Karpas-422 (cell line): ENCODE measurements around the gene SDHB. TPM values are rescaled to one million over a fixed set of nuclear protein-coding genes. Genes with fewer than 3 reads are reported as not detected.

Source experiments
- DNase-seq: peaks from one replicate; pipeline ENCODE4 v3.0.0-alpha.2; 2015
- H2AFZ ChIP-seq: fragments of 200-600 bp; sonication (generic); 2 replicates; pipeline ENCODE4 v1.6.1; 2014; ENCODE audit warnings: antibody characterized with exemption, low read length, mixed read lengths
- H3K27ac ChIP-seq: fragments of 200-600 bp; sonication (generic); 2 replicates; pipeline ENCODE4 v1.5.1; 2014; ENCODE audit warnings: mild to moderate bottlenecking, low read length, moderate library complexity
- H3K27me3 ChIP-seq: fragments of 200-600 bp; sonication (generic); 2 replicates; pipeline ENCODE4 v1.6.1; 2014; ENCODE audit warnings: low read length, mixed read lengths
- H3K36me3 ChIP-seq: fragments of 200-600 bp; sonication (generic); 2 replicates; pipeline ENCODE4 v1.6.1; 2014; ENCODE audit warnings: low read length, mixed read lengths; ENCODE audit not compliant: insufficient read depth
- H3K4me1 ChIP-seq: fragments of 200-600 bp; sonication (generic); 2 replicates; pipeline ENCODE4 v1.6.1; 2014; ENCODE audit warnings: mild to moderate bottlenecking, low read length, mixed read lengths
- H3K4me2 ChIP-seq: fragments of 200-600 bp; sonication (generic); 2 replicates; pipeline ENCODE4 v1.6.1; 2014; ENCODE audit warnings: low read length, low read depth, mild to moderate bottlenecking; ENCODE audit not compliant: poor library complexity, severe bottlenecking
- H3K4me3 ChIP-seq: fragments of 200-600 bp; sonication (generic); 2 replicates; pipeline ENCODE4 v1.5.1; 2014; ENCODE audit warnings: mild to moderate bottlenecking, antibody characterized with exemption, low read length, mixed read lengths
- H3K79me2 ChIP-seq: fragments of 200-600 bp; sonication (generic); 2 replicates; pipeline ENCODE4 v1.6.1; 2014; ENCODE audit warnings: mild to moderate bottlenecking, low read length, mixed read lengths
- H3K9ac ChIP-seq: fragments of 200-600 bp; sonication (generic); 2 replicates; pipeline ENCODE4 v1.6.0; 2014; ENCODE audit warnings: low read length
- H3K9me2 ChIP-seq: fragments of 200-600 bp; sonication (generic), shearing (Covaris generic); replicated peaks from 2 replicates; pipeline ENCODE4 v1.6.0; 2014; ENCODE audit warnings: mild to moderate bottlenecking, low read length, moderate library complexity; ENCODE audit not compliant: insufficient read depth
- H3K9me3 ChIP-seq: fragments of 300-700, 200-600 bp; sonication (generic); 2 replicates; pipeline ENCODE4 v1.6.1; 2014; ENCODE audit warnings: low read length, mixed read lengths
- H4K20me1 ChIP-seq: fragments of 200-600 bp; sonication (generic); 2 replicates; pipeline ENCODE4 v1.6.1; 2014; ENCODE audit warnings: mild to moderate bottlenecking, antibody characterized with exemption, low read length, low read depth; ENCODE audit not compliant: insufficient read depth
- total RNA-seq: library from RNA; depleted of rRNA; stranded (reverse); fragments of >200 nt; shearing (Covaris generic); gene quantifications from 2 replicates; pipeline ENCODE4 v1.2.3, GENCODE V29; 2014; ENCODE audit warnings: low replicate concordance; rRNA removed

SDHB gene
- total RNA-seq, 1 experiment from 2014 or later = 157 TPM

- no peaks in the 10 kb centered on the region for H3K9me2 ChIP-seq
- no peaks in the 10 kb centered on the region for H3K36me3 ChIP-seq
- no peaks in the 10 kb centered on the region for H3K79me2 ChIP-seq
- no peak overlapping the region for H3K9ac ChIP-seq
- H3K27ac ChIP-seq = no peak overlapping the region
- no peak overlapping the region for H2AFZ ChIP-seq
- no peaks in the 10 kb centered on the region for H3K4me1 ChIP-seq
- H3K4me2 ChIP-seq = no peak overlapping the region
- no peak overlapping the region for H3K4me3 ChIP-seq
- H3K9me3 ChIP-seq = no peaks in the 10 kb centered on the region
- H3K27me3 ChIP-seq = no peaks in the 10 kb centered on the region
- no peak for DNase-seq
- no peaks in the 10 kb centered on the region for H4K20me1 ChIP-seq
Measured at GRCh38 chr1:16969651-16970050, 84.2 kb downstream of the SDHB start.

- Histone ChIP-seq H3K27me3 (no peaks in the 10 kb centered on the region), H3K9me3 (no peaks in the 10 kb centered on the region), H3K4me1 (no peaks in the 10 kb centered on the region), H3K4me2 (no peak overlapping the region), H4K20me1 (no peaks in the 10 kb centered on the region), H3K27ac (no peak overlapping the region), H3K4me3 (no peak overlapping the region), H3K36me3 (no peaks in the 10 kb centered on the region), H2AFZ (no peak overlapping the region), H3K79me2 (no peaks in the 10 kb centered on the region), H3K9ac (no peak overlapping the region), H3K9me2 (no peaks in the 10 kb centered on the region)
- no peak for DNase-seq
Measured at GRCh38 chr1:16969057-16969611, 84.7 kb downstream of the SDHB start.

Other genes starting within 250 kb of the SDHB start
- gene RNU1-2, start 158.1 kb downstream of the SDHB start, total RNA-seq = under 0.01 TPM in 2 replicates
- 12.1 and 29.1 TPM in 2 replicates for gene CROCC, start 132.1 kb downstream of the SDHB start, total RNA-seq
- gene MFAP2, start 73.4 kb downstream of the SDHB start, total RNA-seq = not detected in 2 replicates
- 13.6 and 24.1 TPM in 2 replicates for gene ATP13A2, start 42.1 kb downstream of the SDHB start, total RNA-seq
- not detected in 2 replicates for gene PADI2, start 65.4 kb upstream of the SDHB start, total RNA-seq
- gene PADI1, start 151.1 kb upstream of the SDHB start, total RNA-seq = not detected in 2 replicates
- gene PADI3, start 195.1 kb upstream of the SDHB start, total RNA-seq = not detected in 2 replicates